IMR-90 (cell line): ENCODE results near the gene THAP9.

Source experiments
- CEBPB ChIP-seq: IDR thresholded peaks from 2 replicates; pipeline ENCODE4 v1.6.1; 2012; ENCODE audit warnings: low read depth, low read length, improper control_type of control experiment
- MAZ ChIP-seq: IDR thresholded peaks from 2 replicates; pipeline ENCODE4 v1.6.1; 2012; ENCODE audit warnings: low read depth, mild to moderate bottlenecking, low read length, improper control_type of control experiment, moderate library complexity, borderline replicate concordance
- POLR2A ChIP-seq: IDR thresholded peaks from 2 replicates; pipeline ENCODE4 v1.6.1; 2012; ENCODE audit warnings: mild to moderate bottlenecking, low read depth, low read length

GRCh38 chr4:82866706-82867385 is 33.7 kb upstream of the THAP9 start:
- no peak for TF ChIP-seq POLR2A
- peak; percentile 42; the same call in 1 of the 2 replicates for TF ChIP-seq CEBPB
- no peak for TF ChIP-seq MAZ
